C4-2B (cell line): ENCODE measurements around the gene ZNF672.

Source experiments
- CTCF ChIP-seq: fragments of 450-650 bp; conservative IDR thresholded peaks from 2 replicates; pipeline ENCODE4 v1.5.1; 2017; ENCODE audit warnings: mild to moderate bottlenecking
- ZFX ChIP-seq: fragments of 450-650 bp; IDR thresholded peaks from 2 replicates; pipeline ENCODE4 v1.6.1; 2017

DNA sequence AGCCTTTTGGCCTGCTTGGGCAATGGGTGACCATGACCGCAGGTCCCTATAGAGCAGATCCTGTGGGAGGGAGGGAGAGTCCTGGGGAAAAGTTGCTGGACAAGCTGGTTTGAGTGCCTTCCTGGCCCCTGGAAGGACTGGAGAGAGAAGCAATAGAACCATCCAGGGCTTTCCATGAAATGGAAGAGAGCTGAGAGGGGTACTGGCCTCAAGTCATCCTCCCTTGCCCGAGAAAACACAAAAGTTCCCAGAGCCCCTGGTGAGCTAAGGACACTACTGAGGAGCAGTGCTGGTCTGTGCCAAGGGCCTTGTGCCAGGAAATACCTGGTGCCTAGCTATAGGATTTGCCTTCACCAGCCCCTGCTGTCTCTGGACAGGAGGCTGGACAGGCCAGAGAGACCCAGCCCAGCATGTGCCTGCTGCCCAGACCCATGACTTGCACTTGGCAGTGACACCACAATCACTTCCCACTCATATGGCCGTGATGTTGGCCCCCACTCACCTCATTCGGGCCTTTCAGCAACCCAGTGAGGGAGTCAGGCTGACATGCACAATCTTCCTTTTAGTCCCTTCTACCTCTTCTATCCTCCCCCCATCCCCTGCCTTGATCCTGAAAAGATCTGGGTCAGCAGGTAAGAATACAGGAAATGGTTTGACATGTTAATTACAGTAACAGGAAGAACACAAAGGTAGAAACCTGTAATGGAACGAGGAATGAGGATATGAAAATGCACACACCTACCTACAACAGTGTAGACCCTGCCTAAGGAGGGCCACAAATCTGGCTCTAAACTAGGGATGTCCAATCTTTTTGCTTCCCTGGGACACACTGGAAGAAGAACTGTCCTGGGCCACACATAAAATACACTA lies 19.3 kb upstream of the ZNF672 start:
- no peak for TF ChIP-seq CTCF
- TF ChIP-seq ZFX = no peak
